Measurements from ENCODE around the gene TCF3.

The TCF3 gene

DNA sequence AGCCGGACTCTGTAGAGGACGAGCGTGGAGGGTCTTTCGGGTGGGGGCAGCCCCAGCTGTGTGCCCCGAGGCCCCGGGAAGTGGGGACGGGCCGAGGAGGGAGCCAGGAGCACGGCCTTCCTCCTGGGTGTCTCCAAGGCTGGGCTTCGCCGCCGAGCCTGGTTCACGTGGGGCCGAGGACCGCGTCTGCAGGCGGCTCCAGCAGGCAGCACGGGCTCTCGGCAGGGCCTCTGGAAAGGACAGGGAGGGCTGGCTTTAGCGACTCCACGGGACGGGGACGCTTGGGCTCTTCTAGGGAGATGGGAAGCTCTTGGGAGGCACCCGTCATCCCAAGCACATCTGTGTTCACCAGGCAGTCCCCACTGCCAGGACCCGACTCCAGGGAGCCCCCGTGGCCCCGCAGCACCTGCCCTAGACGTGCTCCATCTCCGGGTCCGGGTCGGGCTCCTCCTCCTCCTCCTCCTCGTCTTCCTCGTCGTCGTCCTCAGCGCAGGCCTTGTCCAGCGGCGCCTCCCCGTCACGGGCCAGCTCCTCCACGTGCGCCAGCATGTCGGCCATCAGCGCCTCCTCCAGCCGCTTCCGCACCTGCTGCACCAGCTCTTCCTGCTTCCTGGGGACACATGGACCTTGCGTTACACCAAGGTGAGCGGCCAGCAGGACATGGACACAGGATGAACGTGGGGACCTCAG is 74.3 kb downstream of the TCF3 start:
- no peak for DNase-seq

- peak in 1 of 2 experiments; percentile 26 for DNase-seq
Observed at GRCh38 chr19:1577090-1577928, 75.1 kb downstream of the TCF3 start.

DNA sequence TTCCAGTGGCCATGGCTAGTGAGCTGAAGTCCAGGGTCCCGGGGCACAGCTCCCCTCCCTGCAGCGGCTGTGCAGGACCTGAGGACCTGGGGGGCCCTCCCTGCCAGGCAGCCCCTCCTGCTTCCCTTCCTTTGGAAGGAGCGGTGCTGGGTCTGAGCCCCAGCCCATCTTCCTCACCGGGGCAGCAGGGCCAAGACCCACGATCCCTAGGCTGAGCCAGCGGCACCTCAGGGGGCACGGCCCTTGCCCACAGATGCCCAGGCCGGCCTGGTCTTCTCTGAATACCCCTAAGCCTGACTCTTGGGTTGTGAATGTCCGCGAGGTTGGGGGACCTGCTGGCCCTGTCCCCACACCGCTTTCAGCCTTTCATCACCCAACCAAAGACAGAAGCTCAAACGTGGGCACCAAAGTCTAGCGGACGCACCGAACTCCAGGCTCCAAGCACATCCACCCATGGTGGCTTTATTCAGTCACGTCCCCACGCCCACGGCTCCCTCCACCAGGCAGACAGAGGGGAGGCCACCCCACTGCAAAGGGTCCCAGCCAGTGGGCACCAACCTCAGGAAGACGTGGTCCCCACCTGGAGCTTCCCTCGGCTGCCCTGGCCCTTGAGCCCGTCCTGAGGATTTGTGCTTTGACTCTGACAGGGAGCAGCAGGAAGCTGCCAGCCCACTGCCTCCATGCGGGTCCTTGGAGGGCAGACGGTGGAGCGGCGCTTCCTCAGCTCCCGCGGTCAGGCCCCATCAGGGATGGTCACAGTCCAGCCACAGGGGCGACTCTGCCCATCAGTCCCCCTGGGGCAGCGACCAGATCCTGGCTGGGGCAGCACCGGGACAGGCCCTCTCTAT is 75.9 kb downstream of the TCF3 start:
- no peak for DNase-seq

DNA sequence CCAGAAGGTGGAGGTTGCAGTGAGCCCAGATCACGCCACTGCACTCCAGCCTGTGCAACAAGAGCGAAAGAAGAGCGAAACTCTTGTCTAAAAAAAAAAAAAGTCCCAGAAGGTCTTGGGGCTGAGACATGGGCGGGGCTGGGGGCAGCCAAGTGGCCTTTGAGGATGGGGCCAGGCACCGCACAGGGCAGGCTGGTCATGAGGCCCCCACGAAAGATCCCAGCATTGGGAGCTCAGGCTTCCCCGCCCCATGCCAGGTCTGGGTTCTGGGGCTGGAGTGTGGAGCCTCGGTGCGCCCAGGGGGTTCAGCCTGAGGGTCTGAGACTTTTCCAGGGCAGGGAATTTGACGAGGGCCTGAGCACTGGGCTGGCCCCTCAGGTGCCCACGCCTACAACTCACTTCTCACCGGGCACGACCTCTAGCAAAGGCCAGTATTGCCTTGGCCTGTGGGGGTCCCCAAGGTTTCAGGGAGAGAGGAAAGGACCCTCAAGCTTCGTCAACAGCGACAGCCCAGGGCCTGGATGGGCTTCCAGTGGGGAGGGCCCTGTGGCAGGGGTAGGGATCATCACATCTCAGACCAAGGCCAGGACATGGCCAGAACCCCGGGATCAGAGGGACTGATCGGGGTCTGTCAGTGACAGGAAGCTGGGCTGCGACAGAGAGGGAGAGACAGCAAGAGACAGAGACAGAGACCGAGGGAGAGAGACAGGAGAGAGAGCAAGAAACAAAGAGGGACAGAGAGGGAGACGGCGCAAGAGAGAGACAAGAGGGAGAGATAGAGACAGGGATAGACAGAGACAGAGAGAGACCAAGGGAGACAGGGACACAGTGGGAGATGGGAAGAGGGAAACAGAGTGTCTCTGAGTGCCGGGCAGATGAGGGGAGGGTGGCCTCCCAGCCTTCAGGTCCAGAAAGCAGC is 76.8 kb downstream of the TCF3 start:
- no peak for DNase-seq

DNA sequence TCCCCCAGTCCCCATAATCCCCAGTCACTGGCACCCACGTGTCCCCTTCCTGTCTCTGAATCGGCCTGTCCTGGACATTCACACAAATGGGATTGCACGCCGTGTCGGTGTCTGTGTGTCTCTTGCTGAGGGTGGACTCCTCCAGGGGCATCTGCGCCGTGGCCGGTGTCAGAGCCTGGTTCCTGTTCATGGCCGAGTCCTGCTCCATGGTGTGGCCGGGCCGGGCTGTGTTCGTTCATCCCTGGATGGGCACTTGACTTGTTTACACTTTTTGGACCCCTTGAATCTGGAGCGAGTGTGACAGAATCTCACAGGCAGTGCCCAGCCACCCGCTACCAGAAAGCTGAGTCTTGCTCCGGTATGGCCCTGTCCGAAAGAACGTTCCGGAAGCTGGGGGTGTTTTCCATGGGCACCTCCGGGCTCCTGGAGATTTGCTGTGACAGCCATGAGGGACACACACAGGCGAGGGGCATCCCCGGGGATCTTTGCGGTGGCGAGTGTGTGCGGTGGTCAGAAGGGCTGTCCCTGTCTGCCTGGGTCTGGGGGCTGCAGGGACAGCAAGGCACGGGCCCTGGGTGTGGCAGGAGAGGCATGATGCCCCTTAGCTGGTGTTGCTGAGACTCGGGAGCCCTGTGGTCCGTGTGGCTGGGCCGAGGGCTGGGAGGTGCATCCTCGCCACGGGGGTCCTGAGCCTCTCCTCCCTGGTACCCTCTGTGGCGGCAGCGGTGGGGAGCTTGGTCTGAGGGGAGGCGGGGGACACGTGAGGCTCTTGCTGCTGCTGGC is 77.9 kb downstream of the TCF3 start:
- DNase-seq, result no peak

DNA sequence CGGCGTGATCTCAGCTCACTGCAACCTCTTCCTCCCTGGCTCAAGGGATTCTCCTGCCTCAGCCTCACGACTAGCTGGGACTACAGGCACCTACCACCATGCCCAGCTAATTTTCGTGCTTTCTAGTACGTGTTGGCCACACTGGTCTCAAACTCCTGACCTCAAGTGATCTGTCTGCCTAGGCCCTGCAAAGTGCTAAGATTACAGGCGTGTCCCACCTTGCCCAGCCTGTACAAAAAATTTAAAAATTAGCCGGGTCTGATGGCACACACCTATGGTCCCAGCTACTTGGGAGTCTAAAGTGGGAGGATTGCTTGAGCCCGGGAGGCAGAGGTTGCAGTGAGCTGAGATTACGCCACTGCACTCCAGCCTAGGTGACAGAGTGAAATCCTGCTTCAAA is 79.6 kb downstream of the TCF3 start:
- no peak for DNase-seq

DNA sequence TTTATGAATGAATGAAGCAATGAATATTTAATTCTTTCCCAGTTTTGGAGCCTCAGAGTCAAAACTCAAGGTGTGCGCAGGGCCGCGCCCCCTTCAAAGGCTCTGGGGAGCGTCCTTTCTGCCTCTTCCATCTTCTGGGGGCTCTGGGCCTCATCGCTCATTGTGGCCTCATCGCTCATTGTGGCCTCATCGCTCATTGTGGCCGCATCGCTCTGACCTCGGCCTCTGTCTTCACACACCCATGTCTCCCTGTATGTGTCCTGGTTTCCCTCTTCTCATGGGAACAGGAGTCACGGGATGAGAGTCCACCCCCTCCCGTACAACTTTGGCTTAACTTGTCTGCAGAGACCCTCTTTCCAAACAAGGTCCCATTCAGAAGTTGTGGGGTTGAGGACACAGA is 81.1 kb downstream of the TCF3 start:
- DNase-seq, result no peak

DNA sequence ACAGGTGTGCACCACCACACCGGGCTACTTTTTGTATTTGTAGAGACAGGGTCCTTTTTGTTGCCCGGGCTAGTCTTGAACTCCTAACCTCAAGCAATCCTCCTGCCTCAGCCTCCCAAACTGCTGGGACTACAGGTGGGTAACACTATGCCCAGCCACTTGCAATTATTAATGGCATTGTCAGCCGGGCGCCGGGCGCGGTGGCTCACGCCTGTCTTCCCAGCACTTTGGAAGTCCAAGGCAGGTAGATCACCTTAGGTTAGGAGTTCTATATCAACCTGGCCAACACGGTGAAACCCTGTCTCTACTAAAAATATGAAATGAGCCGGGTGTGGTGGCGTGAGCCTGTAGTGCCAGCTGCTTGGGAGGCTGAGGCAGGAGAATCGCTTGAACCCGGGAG is 81.6 kb downstream of the TCF3 start:
- DNase-seq, result no peak

DNA sequence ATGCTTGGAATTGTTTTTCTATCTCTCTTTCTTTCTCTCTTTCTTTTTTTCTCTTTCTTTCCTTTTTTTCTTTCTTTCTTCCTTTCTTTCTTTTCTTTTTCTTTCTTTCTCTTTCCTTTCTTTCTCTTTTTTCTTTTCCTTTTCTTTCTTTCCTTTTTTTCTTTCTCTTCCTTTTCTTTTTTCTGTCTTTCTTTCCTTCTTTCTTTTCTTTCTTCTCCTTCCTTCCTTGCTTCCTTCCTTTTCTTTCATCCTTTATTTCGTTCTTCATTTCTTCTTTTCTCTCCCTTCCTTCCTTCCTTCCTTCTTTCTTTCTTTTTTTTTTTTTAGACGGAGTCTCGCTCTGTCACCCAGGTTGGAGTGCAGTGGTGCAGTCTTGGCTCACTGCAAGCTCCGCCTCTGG is 82.4 kb downstream of the TCF3 start:
- DNase-seq, result no peak

GRCh38 chr19:1568320-1569019 is 83.9 kb downstream of the TCF3 start, which contains the start of gene MEX3D:
TSS of gene MEX3D (minus strand) at chr19:1568325. CDS start at chr19:1568058, 267 bp downstream.
- DNase-seq, result peak; percentile 42 to 71

GRCh38 chr19:1567848-1568227 is 84.6 kb downstream of the TCF3 start:
- no peak for DNase-seq

- DNase-seq, result no peak
Observed at GRCh38 chr19:1567116-1567847, 85.1 kb downstream of the TCF3 start.

- DNase-seq, result peak; percentile 34 to 49
Observed at GRCh38 chr19:1566392-1567115, 85.9 kb downstream of the TCF3 start.

DNA sequence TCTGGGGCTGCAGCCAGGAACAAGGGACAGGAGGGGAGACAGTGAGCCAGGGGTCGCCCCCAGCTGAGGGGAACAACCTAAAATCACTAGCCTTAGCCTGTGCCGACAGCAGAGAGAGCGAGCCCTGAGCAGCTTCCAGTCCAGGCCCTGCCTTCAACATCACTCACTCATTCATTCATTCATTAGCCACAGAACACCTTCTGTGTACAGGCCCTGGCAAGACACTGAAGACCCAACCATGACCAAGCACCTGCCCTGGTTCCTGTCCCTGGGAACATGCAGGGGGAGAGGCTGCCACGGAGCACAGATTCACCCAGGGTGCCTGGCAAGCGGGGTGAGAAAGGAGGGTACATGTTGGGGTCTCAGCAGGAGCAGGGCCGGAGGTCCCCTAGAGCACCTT is 89.2 kb downstream of the TCF3 start:
- no peak for DNase-seq

GRCh38 chr19:1561236-1561842 is 91.1 kb downstream of the TCF3 start:
- DNase-seq, result no peak

- DNase-seq, result no peak
Observed at GRCh38 chr19:1560286-1560882, 92.0 kb downstream of the TCF3 start.

Measured in NCI-H187 (cell line).